ENCODE data around the gene KHDC3L.
"Not testable (repeated sequence)": the region's sequence is repeated elsewhere in the genome, so short reads cannot be mapped to it uniquely, and the experiment has no call there.

Gene KHDC3L

DNA sequence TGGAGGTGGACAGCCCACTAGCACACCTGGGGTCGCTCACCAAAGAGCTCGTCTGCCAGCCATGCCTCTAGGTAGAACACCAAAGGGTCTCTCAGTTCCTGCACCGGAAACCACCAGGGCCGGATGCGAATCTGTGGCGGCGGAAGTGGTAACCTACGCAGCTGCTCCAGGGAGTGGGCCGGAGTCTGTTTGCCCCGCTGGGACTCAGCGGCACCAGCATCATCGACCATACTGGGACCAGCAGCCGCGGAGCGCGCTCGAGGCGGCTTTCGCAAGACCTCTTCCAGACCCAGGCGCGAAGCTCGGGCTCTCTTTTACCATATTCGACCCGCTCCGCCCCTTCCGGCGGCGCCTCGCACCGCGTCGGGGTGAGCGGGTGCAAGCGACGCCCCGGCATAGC is 7.1 kb downstream of the KHDC3L start, which contains the start of gene OOEP:
OOEP (minus strand) TSS at position 335 of the 400 bp plus-strand sequence; CDS start at position 230, 105 bp downstream.
- no peak for DNase-seq (ENCODE audit: low read depth)

DNA sequence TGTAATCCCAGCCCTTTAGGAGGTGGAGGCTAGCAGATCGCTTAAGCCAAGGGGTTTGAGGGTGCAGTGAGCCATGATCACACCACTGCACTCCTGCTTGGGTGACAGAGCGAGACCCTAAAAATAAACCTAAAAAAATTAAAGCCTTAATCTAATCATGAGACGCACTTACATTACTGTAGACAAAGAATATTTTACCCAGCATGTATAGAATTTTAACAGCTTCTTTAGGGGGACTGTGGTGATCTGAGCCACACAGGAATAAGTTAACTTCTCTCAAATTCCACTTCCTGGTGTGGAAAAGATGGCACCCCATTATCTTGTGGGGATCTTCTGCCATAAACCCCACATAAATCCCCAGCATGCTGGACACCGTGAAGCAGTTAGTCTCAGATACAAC is 9.5 kb downstream of the KHDC3L start:
- no peak for DNase-seq (ENCODE audit: low read depth)

DNA sequence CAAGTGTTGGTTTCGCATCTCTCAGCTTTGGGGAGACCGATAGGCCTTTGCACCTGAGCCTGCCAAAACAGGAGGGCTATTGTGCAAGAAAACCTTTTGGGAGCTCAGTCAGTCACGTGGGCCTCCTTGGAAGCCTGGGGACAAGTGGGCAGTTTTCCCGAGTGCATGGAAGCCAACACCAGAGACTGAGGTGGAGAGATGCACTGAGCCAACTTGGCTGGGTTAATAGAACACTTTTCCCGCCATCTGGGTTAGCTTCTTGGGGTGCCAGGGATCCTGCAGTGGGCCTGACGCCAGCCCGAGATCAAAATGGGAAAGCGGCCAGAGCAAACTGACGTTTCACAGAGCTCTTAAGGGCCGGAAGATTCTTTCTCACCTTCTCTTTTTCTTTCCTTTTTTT is 10.1 kb downstream of the KHDC3L start:
- DNase-seq (ENCODE audit: low read depth), result no peak

DNA sequence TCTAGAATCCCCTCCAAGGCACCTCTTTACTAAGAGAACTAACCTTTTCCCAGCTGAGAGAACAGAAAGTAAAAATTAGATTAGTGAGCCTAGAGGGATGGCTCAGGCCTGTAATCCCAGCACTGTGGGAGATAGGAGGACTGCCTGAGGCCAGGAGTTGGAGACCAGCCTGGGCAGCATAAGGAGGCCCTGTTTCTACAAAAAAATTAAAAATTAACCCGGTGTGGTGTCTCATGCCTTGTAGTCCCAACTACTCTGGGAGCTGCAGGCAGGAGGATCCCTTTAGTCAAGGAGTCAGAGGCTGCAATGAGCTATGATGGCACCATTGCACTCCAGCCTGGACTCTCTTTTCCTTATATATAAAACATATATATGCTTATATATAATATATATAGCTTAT is 12.8 kb downstream of the KHDC3L start:
- DNase-seq (ENCODE audit: low read depth), result no peak

DNA sequence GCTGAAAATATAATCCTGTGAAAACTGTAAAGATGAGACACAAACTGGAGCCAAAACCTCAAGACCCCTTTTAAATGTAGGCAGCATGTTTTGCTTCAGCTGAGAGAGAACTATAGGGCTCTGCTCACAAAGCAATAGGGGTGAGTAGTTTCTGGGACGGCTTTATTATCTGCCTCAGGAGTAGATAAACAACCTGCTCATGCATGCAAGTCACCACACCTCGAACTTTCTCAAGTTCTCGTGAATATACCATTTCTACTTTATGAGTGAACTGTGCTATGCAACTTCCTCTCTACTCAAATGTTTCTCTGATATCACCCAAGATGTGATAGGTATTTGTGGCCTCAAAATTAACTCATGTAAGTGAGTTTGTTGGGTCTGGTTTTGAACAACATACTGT is 14.8 kb downstream of the KHDC3L start:
- no peak for DNase-seq (ENCODE audit: low read depth)

DNA sequence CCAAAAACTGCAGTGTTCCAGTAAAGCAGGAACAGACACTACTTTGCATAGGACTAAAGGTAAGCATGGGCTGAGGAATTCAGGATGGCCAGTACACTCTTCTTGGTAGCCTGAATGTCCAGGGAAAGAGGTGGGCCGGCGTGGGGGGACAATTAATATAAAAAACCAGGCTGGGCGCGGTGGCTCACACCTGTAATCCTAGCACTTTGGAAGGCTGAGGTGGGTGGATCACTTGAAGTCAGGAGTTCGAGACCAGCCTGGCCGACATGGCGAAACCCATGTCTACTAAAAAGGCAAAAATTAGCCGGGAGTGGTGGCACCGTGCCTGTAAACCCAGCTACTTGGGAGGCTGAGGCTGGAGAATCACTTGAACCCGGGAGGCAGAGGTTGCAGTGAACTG is 19.1 kb downstream of the KHDC3L start:
- not testable (repeated sequence) for DNase-seq (ENCODE audit: low read depth)

DNA sequence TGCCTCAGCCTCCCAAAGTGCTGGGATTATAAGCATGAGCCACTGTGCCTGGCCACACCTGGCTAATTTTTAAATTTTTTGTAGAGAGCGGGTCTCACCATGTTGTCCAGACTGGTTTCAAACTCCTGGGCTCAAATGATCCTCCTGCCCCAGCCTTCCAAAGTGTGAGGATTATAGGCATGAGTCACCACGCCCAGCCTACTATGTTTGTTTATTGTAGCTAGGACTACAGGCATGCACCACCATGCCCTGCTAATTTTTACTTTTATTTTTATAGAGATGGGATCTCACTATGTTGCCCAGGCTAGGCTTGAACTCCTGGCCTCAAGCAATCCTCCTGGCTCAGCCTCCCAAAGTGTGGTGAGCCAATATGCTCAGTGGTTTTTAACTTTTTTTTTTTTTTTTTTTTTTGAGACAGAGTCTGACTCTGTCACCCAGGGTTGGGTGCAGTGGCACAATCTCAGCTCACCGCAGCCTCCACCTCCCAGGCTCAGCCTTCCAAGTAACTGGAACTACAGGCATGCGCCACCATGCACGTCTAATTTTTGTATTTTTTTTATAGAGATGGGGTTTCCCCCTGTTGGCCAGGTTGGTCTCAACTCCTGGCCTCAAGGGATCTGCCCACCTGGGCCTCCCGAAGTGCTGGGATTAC is 20.1 kb downstream of the KHDC3L start:
- no peak for DNase-seq (ENCODE audit: low read depth)

DNA sequence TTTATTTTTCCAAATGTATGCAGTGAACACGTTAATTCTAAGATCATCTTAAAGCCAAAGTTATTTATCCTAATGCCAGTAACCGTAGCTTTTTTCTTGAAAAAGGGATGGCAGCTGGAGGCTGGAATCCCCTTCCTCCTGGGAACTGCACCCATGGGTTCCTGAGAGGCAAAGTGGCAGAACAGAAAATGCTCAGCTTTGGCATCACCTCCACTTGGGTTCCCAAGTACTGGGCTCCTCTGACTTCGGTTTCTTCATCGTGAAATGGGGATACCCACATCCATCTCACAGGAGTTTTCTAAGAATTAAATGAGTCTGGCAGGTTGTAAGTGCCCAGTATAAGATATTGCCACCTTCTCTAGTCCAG is 26.0 kb downstream of the KHDC3L start:
- DNase-seq (ENCODE audit: low read depth), result no peak

DNA sequence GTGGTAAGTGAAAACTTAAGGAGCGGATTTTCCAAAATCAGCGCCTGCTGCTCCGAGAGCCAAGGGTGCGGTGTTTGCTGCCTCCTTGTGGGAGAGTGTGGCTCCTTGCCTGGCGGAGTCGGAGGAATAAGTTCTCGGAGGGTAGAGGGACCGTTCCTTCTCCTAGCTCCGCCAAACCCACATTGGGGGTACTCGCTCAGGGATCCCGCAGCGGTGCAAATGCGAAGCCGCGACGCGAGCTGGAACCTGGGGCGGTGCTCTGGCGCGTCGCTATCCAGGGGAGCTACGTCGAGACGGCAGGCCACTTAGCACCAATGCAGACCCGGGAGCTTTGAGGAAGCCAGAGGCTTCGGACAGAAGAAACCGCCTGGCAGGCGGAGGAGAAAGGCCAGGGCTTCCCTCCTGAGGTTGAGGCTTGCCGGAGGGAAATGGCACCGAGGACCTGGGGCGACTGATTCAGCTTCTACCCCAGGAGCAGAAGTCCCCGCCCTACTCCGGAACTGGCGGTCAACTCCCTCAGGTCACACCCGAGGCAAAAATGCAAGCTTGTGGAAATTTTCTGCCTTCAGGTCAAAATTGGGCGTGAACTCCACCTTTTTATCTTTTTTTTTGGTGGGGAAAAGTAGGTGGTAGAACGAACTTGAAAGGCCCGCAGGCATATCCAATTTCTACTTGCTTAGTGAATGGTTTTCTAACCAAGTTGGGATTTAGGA is 26.5 kb downstream of the KHDC3L start:
- peak; percentile 37 for DNase-seq (ENCODE audit: low read depth)

DNA sequence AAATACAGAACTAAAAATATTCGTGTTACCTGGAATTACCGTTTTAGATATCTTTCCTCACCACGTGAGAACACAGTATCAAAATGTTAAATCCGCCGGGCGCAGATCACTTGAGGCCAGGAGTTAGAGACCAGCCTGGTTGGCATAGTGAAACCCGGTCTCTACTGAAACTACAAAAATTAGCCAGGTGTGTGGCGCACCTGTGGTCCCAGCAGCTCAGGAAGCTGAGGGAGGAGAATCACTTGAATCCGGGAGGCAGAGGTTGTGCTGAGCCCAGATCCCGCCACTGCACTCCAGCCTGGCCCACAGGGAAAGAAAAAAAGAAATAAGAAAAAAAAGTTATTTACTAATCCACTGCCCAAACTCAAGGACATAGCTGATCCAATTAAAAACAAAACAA is 27.4 kb downstream of the KHDC3L start:
- no peak for DNase-seq (ENCODE audit: low read depth)

DNA sequence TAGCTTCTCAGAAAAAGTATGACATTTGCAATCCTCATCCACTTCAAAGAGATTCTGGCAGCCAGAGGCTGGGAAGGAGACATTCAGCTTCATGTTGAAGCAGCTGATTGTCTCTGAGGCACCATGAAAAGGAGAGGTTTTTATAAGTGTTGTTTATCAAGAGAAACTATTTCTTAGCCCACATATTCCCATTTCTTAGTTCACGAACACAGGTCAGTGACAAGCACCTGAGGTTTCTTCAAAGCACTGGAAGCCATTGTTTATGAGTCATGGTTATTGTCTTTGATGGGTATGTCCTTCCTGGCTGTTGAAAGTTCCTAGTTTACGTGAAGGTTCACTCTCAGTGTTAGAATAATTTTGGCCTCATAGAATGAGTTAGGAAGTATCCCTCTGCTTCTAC is 29.2 kb downstream of the KHDC3L start:
- no peak for DNase-seq (ENCODE audit: low read depth)

DNA sequence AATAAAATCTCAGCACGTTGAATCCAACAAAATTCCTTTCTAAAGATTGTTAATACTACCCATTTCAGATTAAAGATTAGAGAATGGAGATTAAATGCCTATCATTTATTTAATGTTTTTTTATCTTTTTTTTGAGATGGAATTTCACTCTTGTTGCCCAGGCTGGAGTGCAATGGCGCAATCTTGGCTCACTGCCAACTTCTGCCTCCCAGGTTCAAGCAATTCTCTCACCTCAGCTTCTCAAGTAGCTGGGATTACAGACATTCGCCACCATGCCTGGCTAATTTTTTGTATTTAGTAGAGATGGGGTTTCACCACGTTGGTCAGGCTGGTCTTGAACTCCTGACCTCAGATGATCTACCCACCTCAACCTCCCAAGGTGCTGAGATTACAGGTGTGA is 29.7 kb downstream of the KHDC3L start:
- DNase-seq (ENCODE audit: low read depth), result not testable (repeated sequence)

DNA sequence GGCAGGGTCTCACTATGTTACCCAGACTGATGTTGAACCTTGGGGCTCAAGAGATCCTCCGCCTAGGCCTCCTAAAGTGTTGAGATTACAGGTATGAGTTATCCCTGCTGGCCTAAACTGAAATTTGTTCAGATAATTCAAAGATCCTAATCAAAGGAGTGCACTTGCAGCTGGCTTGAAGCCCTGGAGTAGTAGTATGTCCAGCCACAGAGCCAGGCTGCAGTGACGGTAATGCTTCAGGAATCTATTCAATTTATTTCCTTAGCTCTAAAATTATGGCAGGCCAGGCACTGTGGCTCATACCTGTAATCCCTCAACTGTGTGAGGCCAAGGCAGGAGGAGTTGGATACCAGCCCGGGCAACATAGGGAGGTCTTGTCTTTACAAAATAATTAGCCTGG is 30.8 kb downstream of the KHDC3L start:
- DNase-seq (ENCODE audit: low read depth), result no peak

DNA sequence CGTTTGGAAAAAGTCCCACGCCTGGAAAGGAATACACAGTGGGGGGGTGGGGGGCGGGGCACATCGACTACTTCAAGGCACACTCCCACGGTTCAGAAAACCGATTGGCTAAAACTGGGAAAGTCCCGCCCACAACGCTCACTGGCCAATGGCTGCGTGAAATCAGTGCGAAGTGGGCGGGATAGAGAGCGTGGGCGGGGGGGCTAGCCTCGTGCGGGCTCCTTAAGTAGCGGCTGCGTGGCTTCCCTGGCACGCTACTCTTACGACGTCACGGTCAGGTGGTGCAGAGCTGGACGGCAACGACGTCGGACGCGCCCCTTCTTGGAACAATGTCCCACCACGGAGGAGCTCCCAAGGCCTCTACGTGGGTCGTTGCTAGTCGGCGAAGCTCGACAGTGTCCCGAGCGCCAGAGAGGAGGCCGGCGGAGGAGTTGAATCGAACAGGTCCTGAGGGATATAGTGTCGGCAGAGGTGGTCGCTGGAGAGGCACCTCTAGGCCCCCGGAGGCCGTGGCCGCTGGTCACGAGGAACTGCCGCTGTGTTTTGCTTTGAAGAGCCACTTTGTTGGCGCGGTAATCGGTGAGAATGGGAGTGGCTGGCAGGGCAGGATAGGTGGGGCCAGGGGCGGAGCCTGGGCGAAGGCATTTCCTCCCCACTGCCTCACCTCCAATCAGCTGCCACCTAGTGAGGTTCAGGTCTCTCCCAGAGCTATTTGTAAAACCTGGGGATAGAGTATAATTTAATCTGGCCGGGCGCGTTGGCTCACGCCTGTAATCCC is 32.3 kb downstream of the KHDC3L start, which contains the start of gene DDX43:
DDX43 (plus strand) TSS at position 252 of the 778 bp plus-strand sequence; CDS start at position 330, 78 bp downstream.
- peak; percentile 20 for DNase-seq (ENCODE audit: low read depth)

DNA sequence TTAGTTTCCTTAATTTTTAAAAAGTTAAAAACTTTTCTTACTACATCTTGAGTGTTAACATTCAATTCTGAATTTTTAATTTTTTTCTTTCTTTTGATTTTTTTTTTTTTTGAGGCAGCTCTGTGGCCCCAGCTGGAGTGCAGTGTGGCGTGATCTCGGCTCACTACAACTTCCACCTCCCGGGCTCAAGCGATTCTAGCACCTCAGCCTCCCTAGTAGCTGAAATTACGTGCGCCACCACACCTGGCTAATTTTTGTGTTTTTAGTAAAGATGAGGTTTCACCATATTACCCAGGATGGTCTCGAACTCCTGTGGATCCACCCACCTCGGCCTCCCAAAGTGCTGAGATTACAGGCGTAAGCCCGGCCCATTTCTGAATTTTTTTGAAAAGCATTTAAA is 33.4 kb downstream of the KHDC3L start:
- DNase-seq (ENCODE audit: low read depth), result no peak

DNA sequence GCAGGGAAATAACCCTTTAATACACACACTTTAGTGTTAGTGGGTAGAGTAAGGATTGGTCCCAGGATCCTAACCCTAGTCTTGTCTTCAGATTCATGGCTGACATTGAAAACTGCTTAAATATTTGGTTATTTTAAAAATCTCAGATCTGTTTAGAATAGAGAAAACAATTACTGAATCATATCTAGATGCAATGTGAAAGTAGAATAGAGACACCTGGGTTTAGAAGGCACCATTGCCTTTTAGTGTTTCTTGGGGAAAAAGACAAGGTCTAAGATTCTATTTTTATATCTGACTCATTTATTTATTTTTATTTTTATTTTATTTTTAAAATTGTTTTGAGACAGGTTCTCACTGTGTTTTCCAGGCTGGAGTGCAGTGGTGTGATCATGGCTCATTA is 38.2 kb downstream of the KHDC3L start:
- no peak for DNase-seq (ENCODE audit: low read depth)

DNA sequence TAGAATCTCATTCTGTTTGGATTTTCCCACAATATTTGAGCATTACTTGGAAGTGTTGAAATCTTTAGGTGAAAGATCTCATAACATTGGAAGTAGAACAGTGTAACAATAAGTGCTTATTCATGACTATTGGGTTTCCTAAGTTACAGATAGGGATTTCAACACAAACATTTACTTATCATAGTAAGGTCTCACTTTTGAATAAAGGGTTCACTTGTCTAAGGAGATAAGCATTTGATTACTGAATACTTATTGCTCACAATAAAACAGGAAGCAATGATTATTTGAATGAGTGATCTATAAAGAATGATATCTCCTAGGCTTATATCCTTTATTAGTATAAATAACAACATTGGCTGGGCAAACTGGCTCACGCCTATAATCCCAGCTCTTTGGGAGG is 46.9 kb downstream of the KHDC3L start:
- DNase-seq (ENCODE audit: low read depth), result no peak

DNA sequence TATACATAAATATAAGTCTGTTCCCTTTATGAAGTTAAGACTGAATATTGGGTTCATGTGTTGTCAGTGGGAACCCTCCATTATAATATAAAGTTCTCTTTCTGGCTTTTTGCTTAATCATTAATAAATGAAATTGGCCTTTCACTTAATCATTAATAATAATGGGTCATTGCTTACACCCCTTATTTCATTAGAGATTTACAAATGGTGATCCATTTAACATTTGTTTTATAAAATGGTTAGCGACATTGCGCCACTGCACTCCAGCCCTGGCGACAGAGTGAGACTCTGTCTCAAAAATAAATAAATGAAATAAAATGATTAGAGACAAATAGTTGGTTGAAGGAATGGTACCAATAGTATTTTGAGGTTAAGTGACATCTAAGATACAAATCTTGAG is 50.6 kb downstream of the KHDC3L start:
- no peak for DNase-seq (ENCODE audit: low read depth)
